Measurements from ENCODE around the gene SFRP5. TPM values are rescaled to one million over a fixed set of nuclear protein-coding genes. Genes with fewer than 3 reads are reported as not detected.

The SFRP5 gene
- total and polyA plus RNA-seq, 8 donors, result 0.24 to 9.1 (median 2.9) TPM

DNA sequence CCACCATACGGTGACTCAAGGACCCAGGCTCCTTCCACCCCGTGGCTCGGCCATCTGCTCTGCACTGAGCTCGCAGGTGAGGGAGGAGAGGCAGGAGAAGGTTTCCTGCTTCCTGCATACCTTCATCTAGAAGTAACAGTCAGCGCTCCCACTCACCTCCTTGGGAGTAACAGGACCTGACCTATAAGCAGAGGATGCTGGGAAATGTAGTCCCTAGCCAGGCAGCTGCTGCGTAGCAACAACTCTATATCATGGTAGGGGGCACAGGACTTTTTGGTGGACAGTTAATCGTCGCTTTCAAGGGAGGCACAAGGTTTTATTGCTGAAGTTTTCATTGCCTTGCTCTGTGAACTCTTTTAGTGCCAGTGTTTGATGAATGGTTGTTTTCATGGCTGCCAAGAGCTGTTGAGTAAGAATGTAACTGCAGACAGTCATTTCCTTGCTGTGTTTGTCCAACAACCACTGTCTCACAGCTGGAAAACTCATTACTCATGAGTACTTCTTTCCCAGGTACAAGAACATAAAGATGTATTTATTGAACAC is 45.1 kb downstream of the SFRP5 start:
- no peak overlapping the region for H3K27ac ChIP-seq
- ATAC-seq (peak; percentile 76), DNase-seq (peak in 1 of 4 donors; percentile 74)
- TF ChIP-seq, protein P1, sequence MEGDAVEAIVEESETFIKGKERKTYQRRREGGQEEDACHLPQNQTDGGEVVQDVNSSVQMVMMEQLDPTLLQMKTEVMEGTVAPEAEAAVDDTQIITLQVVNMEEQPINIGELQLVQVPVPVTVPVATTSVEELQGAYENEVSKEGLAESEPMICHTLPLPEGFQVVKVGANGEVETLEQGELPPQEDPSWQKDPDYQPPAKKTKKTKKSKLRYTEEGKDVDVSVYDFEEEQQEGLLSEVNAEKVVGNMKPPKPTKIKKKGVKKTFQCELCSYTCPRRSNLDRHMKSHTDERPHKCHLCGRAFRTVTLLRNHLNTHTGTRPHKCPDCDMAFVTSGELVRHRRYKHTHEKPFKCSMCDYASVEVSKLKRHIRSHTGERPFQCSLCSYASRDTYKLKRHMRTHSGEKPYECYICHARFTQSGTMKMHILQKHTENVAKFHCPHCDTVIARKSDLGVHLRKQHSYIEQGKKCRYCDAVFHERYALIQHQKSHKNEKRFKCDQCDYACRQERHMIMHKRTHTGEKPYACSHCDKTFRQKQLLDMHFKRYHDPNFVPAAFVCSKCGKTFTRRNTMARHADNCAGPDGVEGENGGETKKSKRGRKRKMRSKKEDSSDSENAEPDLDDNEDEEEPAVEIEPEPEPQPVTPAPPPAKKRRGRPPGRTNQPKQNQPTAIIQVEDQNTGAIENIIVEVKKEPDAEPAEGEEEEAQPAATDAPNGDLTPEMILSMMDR (IDR thresholded peaks at IDR 0.05), result no peak
- H3K9me3 ChIP-seq, result no peaks in the 10 kb centered on the region
- no peaks in the 10 kb centered on the region for H3K27me3 ChIP-seq
- H3K36me3 ChIP-seq, result no peaks in the 10 kb centered on the region
- no peak overlapping the region for H3K4me3 ChIP-seq
- intact Hi-C loops (cut with DNase I), result no loop called here
- peaks cover 0 to 10% of the 10 kb centered on the region in 2 donors for H3K4me1 ChIP-seq

DNA sequence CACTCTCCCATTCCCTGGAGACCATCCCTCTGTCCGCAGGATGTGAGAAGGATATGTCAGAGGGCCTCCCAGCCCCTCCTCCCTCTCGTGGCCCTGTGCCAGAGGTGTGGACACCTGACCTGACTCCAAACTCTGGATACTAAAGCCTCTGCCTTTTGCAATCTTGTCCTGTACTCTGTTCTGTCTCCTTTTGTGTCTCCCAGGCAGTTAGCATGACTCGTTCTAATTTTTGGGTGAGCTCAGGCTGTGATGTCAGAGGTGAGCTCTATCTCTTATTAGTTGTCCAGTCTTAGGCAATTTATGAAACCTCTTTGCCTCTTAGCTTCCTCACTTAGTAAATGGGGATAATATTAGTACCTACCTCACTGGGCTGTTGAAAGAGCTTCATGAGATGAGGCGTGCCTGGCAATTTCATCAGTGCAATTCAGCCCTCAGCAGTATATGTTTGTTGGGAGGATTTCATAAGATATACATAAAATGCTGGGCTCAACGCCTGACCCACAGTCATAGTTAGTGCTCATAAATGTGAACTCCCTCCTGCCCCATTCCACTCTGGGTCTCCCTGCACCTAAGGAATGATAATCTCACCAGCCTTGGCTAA is 47.4 kb downstream of the SFRP5 start:
- intact Hi-C loops (cut with DNase I), result no loop called here
- Histone ChIP-seq H3K27me3 (no peaks in the 10 kb centered on the region), H3K4me1 (peaks cover 0 to 10% of the 10 kb centered on the region in 2 donors), H3K4me3 (no peak overlapping the region), H3K36me3 (no peaks in the 10 kb centered on the region), H3K27ac (no peak overlapping the region), H3K9me3 (no peaks in the 10 kb centered on the region)
- ATAC-seq (no peak), DNase-seq (no peak)
- TF ChIP-seq, protein P1 (IDR thresholded peaks at IDR 0.05), result no peak

DNA sequence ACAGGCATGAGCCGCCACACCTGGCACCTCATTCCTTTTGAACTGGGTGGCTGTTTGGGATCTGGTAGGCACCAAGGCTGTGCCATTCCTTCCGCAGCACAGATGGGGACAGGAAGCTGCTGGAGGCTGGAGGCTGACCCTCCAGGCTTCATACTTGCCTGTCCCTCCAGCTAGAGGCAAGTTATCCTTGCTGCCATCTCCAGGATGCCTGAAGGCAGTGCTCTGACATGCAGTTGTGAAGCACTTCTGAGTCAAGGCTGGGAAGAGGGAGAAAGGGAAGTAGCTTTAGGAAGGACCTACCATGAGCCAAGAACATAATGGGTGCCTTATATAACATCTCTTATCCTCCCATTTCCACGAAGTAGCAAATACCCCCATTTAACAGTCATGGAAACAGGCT is 48.8 kb downstream of the SFRP5 start:
- intact Hi-C loops (cut with DNase I), result no loop called here
- no peak overlapping the region for H3K27ac ChIP-seq
- DNase-seq, result no peak
- no peak for ATAC-seq
- no peaks in the 10 kb centered on the region for H3K27me3 ChIP-seq
- peaks cover 13 to 22% of the 10 kb centered on the region in 2 donors for H3K4me1 ChIP-seq
- no peak overlapping the region for H3K4me3 ChIP-seq
- H3K9me3 ChIP-seq, result no peaks in the 10 kb centered on the region
- no peaks in the 10 kb centered on the region for H3K36me3 ChIP-seq
- TF ChIP-seq, protein P1 (IDR thresholded peaks at IDR 0.05), result no peak

DNA sequence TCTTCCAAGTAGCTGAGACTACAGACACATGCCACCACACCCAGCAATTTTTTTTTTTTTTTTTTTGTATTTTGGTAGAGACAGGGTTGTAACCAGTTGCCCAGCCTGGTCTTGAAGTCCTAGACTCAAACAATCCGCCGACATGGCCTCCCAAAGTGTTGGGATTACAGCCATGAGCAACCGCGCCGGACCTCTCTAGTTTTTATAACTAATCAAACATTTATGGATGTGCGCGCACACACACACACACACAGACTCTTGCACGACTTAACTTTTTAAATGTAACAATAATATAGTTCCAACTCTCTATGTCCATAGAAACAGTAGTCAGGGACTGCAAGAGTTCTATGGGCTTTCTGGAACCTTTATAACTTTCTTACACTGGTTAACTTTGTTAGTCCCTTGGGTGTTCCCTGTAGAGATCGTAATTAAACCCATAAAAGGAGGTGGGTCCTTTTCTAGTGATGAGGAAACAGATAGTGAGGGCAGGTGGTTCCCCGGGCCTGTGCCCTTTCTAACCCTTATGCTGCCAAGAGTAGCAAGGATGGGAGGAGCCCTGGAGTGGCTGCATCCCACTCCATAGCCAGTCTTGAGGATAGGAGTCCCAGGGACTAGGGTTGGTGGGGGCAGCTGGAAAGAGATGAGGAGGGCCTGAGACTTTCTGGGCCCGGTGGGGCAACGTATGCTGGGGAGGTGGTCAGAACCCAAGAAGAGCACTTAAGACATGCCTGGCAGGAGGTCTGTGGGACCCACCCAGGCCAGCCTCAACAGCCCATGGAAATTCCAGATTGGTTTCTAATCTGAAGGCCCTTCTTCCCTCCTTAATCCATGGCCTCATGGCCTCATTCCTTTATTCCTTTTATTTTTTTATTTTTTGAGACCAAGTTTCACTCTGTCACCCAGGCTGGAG is 49.7 kb downstream of the SFRP5 start:
- TF ChIP-seq, protein P1 (IDR thresholded peaks at IDR 0.05), result no peak
- Histone ChIP-seq H3K4me3 (no peak overlapping the region), H3K36me3 (peaks cover 0 to 8% of the 10 kb centered on the region in 2 donors), H3K9me3 (no peaks in the 10 kb centered on the region), H3K4me1 (peaks cover 17 to 30% of the 10 kb centered on the region in 2 donors), H3K27ac (no peak overlapping the region), H3K27me3 (no peaks in the 10 kb centered on the region)
- no peak for ATAC-seq
- intact Hi-C loops (cut with DNase I), result no loop called here
- DNase-seq, result no peak

DNA sequence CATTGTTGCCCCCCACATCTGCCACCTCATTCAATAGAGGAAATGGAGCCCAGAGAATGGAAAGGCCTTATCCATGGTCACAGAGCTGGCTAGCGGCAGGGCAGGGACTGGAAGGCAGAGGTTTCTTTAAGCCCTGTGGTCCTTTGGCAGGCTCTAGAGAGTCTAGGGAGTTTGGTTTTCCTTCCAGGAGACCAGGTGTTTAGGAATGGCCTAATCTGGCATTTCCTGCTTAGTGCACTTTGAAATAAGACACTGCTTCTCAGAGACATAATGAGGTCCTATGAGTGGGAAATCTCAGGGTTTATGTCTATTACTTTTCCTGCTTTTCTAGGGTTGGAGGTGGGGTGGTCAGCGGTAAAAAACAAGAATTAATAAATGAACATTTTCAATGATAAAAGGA is 52.2 kb downstream of the SFRP5 start:
- Histone ChIP-seq H3K27ac (no peak overlapping the region), H3K27me3 (no peaks in the 10 kb centered on the region), H3K4me1 (peaks cover 26 to 52% of the 10 kb centered on the region in 2 donors), H3K9me3 (no peaks in the 10 kb centered on the region), H3K4me3 (no peak overlapping the region), H3K36me3 (peaks cover 0 to 12% of the 10 kb centered on the region in 2 donors)
- TF ChIP-seq, protein P1 (IDR thresholded peaks at IDR 0.05), result no peak
- no peak for ATAC-seq
- no peak for DNase-seq
- intact Hi-C loops (cut with DNase I), result no loop called here

All from left lung (tissue), 10 donors.